Activated CD8-positive, alpha-beta memory T cell treated with anti-CD3 and anti-CD28 coated beads, Interleukin-2, amount 50 U/mL, for 24 hours (primary cell): ENCODE measurements around the gene GALNT12.

ENCODE experiments used
- DNase-seq: peaks from one replicate; pipeline ENCODE4 v3.0.0-alpha.2; 2020; ENCODE audit errors: extremely low read depth

The GALNT12 gene

DNA sequence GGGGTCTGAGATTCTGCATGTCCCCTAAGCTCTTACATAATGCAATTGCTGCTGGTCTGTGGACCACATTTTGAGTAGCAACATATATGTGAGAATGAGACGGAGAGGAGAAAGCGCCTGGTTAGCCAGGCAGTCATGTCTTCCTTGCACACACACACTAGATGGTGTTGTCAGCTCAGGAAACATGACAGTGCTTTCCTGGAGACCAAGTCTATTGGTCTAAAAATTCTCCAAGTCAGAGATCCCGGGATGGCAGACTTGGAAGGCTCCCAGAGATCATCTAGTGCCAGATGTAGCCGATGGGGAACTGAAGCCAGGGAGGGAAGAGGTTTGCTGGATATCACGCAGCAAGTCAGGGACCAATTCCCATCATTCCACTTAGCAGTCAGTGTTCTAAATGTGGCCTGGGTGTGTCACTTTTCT is 53.4 kb downstream of the GALNT12 start:
- no peak for DNase-seq

DNA sequence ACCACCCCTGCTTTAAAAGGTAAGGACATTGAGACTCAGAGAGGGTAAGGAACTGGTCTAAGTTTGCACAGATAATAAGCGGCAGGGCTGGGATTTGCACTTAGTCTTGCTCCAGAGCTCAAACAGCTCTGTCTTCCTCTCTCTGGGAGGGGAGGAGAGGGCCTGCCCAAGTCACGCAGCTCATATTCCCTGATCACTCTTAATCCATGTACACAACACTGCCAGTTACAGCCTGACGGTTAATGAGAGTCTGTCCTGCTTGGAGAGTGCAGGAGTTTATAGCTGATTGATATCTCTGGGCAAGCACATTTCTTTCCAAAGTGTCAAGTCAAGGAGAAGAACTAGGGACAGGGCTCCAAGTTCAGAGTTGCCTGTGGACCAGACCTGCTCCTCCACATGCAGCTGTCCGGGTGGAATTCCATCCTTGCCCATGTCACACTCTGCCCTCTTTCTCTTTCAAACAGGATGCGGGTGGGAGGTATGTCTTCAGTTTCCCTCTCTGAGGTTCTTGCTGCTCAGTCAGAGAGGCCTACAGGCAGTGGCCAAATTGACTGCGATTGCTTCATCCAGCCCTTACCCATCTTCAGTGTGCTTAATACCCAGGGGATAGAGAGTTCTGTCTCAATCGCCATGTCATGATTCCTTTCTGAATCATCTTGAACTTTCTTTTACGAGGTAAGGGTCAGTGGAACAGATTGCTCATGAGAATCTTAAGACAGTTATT is 54.5 kb downstream of the GALNT12 start:
- no peak for DNase-seq

DNA sequence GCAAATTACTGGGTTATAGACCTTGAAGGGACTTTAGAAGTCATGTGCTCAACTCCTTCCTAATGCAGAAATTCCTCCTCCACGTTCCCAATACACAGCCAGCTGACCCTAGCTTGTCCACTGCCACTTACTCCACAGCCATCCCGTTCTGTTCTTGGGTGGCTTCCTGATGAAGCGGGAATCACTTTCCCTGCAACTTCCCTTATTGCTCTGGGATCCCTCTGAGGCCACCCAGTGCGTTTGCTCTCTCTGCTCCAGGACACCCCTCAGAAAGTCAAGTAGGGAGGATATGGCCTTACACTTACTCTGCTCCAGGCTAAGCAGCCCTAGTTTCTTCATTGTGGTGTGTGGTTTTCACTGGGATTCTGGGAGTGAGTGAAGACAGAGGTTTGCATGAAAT is 55.5 kb downstream of the GALNT12 start:
- DNase-seq: no peak

DNA sequence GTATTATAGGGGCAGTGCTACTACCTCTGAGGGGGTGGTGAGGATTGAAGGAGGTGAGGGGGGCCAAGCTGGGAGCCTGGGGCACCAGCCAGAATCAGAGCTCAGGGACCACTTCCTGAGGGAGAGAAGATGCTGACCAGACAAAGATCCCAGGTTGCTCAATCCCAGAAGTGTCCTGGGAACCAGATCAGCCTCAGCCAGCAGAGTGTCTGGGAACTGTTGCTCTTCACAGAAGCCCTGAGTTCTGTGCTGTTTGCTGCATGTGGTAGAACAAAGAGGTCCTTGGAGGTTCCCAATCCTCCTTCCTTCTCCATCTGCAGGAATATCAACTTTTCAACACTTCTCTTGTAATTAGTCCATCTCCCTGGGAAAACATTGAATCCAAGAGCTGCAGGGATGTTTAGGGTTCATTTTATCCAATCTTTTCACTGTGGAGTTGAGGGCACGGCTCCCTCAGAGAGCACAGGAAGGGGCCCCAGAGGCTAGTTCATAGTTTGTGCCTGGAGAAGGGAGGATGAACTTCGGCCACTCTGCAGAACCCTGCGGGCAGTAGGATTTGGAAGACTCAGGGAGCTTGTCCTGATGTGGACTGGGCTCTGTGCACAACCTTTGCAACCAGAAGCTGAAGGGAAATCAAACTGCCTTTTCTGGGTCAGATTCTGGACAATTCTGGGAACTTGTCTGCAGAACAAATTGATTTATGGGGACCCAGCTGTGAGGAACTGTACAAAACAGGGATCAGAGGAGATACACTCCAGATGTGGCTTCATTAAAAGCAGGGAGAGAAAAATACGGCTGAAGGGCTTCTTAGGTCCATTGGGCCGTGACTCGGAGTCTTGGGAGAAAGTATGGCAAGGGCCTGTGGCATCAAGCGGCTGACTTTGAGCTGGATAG is 57.1 kb downstream of the GALNT12 start:
- no peak for DNase-seq

DNA sequence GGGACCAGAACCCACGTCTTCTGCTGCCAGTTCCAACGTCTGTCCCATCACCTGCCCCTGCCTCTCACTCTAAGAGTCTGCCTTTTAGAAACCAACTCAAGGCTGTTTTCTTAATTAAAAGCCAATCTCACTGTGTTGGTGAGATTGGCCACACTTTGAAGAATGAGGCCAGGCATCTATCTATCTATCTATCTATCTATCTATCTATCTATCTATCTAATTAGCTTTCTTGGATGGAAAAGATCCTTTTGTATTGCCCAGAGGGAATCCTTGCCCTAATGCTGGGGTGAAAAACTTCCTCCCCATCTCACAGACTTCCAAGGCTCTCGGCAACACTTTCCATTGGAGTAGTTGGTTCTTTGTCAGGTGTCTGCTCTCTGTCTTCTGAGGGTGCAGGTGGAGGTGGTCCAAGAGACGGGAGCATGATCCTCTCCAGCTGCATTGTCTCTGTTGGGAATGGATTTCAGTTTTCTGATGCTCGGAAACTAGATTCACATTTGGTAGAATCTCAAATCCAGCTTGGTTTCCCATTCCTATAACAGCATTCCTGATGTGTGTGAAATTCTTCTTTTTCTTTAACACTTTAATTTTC is 57.9 kb downstream of the GALNT12 start:
- no peak for DNase-seq

DNA sequence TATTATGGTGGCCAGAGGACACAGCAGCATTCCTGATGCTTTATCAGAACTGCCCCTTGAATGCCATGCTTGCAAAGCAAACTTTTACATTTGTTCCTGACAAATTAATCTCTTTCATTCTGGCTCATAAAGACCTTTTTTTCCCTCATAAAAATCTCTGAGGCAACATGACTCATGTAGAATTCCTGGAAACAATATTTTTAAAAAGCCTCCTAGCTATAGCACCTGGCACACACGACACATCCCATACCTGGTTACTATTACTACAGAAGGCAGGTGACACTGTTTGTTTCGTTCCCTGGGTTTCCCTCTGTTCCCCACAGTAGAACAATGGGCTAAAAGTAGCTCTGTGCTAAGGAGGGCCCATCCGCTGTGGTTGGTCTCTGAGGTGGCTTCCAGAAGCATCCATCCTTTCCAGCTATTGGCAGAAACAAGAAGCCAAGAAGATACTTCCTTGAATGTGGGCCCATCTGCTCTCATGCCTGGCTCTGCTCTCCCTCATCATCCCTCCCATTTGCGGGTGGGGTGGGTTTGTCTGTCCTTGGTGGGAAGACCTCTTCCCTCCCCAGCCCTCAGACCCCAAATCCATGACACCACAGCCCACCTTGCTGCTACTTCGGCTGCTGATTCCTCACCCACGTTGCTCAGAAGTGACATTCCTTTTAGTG is 59.1 kb downstream of the GALNT12 start:
- DNase-seq: no peak

DNA sequence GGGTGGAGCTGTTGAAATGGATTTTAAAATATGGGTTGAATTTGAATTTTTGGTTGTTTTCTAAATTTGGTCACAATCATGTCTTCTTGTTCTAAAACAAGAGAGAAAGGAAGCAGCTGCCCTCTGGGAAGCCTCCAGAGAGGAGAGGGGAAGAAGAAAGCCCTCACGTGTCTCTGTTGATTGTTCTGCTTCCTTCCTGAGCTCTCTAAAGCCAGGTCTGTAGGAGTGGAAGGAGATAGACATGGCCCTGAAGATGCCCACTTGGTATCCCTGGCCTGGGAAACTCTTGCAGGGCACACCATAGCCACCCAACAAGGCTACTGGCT is 59.6 kb downstream of the GALNT12 start:
- no peak for DNase-seq

DNA sequence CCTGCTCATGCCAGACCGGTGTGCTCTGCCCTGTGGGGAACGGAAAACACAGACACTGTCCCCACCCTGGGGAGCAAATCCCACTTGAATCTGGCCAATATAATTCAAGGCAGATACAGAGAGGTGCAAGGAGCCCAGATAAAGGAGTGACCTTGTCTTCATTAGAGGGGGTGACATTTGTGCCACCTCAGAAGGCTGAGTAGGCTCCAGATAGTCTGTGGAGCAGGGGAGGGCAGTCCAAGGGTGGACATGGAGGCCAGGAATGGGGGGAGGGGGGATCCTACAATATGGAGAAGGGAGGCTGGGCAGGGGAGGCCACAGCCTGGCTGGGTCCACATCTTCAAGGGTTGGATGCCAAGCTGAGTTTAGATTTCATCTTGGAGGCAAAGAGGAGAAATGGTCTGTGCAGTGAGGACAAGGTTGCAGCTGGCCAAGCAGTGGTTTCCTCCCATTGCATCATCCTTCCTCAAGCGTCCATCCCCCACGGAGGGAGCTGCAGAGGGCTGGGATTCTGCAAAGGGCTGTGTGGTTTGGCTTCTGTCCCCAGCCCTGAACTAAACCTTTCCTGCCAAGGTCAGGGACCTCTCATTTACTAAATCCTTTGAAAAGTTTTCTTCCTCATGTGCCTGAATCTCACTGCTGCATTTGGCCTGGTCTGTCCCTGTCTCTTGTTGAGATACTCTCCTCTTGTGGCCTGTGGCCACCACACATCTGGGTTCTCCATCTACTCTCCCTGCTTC is 60.1 kb downstream of the GALNT12 start:
- no peak for DNase-seq

DNA sequence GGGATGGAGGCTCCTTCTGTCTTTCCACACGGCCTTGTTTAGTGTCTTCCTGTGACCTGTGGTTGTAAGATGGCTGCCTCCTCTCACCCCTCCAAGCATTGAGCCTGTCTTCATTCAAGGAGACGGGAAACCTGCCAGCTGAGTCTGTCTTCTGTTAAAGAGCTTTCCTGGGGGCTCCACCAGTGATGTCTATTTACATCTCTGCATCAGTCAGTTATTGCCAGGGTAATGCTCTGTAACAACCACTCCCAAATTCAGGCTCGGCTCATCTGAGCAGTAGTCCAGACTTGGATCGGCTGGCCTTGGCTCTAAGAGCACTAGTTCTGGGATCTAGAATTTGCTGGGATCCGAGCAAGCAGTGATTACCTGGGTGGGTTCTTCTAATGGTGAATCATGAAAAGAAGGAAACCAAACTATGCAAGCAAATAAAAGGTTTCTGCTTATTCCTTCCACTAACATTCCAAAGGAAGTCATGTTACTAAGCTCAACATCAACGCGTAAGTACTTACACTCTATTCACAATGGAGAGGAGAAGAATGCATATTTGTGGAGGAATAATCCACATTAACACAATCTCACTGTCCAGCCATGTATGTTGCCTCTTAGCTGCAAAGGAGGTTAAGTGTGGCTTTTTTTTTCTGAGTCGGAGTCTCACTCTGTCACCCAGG is 61.7 kb downstream of the GALNT12 start:
- DNase-seq: no peak

DNA sequence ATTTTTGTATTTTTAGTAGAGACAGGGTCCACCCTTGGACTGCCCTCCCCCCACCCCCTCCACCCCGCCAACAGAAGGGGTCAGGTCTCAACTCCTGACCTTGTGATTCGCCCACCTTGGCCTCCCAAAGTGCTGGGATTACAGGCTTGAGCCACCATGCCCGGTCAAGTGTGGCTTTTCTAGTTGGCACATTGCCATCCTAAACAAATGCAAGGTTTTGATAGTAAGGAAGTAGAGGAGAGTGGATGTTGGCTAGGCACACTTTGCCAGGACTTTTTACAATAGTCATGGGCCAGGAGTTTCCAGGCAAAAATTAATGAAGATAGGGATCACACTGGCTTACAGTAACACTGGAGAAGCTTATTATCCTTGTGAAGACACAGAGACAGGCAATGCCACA is 62.4 kb downstream of the GALNT12 start:
- no peak for DNase-seq

DNA sequence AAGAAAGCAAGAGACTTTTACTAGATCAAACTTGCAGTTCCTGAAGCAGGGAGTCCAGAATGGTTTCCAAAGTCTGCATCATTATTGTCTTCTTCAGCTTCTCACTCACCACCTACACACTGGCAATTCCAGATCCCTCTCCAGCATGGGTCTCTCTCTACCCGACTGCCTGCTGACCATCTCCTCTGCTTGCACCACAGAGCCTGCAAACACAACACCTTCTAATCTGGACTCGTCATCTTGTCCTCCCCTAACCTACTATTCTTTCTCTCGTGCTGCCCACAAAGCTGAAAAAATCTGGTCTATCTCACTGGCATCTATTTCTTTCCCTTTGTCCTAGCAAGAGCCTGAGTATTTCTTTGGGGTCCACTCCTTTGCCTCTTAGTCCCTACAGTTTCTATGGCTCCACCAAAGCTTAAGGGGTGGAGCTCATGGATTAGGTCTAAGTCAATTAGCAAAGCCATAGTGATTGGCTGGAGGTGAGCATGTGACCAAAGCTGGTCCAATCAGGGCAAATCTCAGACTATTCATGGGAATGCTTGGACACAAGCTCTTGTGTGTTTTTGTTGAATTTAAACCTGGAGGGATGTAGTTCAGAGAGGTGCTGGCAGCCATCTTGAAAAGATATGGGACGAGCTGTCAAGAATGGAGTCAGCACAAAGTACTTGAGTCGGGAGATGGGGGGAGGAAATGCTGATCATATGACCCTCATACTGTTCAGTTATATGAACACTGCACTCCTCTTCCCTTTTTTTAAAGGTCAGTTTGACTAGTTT is 63.5 kb downstream of the GALNT12 start:
- DNase-seq: no peak

DNA sequence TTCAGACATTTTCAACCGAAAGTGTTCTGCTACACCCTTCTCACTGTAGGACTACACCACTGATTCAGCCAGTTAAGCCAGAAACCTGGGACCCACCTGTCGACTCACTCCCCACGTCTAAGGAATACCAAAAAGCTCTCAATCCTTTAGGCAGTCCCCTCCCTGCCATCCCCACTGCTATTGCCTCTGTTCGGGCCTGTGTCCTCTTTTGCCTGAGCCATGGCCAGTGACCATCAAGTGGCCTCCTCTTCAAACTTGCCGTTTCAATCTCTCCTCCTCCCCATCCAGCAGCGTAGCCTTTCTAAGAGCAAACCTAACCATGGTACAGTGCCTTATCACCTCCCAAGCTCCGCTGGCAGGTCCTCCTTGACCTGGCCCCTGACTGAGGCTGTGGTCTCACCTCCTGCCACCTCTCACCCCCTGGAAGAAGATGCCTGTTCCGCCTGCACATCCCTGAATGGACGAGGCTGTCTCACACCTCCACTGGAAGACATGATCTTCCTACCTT is 64.1 kb downstream of the GALNT12 start:
- no peak for DNase-seq

DNA sequence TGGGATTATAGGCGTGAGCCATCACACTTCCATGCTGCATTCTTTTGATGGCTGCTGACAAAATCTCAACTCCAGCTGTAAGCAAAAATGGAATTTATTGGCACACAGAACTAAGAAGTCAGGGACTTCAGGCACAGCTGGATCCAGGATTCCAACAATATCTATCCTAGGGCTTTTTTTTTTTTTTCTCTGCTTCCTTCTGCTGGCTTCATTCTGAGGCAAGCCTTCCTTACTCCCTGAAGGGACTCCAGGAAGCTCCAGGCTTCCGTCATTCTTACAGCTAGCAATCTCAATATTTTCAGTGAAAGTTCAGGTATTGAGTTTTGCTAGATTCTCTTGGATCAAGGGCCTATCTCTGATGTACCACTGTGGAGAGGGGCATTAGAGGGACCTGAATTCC is 66.1 kb downstream of the GALNT12 start:
- DNase-seq: no peak

DNA sequence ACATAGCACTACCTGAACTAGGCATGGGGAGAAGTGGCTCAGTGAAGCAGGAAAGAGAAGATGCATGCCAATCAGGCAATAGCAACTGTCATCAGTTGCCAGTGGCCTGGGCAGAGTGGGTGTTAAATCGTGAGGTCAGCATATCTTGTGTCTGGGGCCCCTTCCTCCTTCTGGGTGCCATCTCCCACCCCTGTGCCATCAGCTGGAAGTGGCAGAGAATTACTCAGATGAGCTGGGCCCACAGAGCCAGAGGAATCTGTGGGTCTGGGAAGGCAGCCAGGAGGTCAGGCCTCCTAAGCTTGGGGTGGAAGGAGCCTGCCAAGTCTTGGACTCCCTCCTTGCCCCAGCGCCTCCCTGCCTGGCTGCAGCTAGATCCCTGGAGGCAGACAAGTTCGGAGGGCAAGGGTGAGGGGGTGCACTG is 66.5 kb downstream of the GALNT12 start:
- DNase-seq: no peak

DNA sequence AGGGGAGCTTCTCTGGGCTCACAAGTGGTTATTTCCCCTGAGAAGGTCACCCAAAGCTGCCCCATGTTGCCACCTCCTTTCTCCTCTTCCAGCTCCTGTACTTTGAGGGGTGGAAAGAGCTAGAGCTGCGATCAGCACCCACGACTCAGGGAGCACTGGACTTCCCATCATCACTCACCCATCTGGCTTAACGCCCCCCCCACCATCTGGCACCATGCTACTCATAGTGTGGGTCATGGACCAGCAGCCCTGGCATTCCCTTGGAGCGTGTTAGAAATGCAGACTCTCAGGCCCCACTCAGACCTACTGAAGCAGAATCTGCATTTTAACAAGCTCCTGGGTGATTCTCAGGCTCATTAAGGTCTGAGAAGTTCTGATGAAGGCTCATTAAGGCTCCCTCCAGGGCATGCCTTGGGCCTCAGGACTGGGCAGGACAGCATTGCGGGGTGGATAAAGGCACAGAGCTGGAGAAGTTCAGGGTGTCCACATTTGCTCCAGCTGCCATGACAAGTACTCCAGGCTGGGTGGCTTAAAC is 67.3 kb downstream of the GALNT12 start:
- DNase-seq: no peak

DNA sequence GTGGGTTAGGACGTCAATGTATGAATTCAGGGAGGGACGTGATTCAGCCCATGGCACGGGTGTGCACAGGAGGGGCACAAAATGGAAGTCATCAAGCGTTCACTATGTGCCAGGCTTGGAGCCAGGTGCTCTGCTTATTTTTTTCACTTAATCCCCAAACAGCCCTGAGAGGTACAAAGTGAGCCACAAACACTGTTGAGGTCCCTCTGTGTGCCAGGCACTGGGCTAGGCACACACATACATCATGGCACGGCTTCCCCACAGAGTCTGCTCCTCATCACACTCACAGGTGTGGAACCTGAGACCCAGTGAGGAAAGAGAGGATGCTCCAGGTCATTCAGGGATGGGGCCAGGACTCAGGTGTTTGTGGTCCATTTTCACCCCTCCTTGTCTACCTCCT is 68.1 kb downstream of the GALNT12 start:
- no peak for DNase-seq

DNA sequence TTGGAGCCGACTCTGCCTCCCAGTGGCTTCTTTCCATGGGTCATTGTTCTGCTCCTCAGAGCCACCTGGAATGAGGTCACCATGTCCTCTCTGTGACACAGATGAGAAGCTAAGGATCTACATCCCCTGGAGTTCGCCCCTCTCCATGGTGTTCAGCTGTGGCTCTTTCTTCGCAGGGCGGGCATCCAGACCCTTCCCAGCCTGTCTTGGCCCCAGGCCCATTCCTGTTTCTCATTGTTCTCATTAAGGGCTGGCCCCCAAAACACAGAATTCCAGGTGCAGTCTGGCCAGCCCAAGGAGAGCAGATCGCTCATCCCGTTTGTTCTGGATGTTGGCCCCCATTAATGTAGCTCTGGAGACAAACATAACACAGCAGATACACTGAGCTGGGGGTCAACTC is 69.8 kb downstream of the GALNT12 start:
- DNase-seq: no peak

DNA sequence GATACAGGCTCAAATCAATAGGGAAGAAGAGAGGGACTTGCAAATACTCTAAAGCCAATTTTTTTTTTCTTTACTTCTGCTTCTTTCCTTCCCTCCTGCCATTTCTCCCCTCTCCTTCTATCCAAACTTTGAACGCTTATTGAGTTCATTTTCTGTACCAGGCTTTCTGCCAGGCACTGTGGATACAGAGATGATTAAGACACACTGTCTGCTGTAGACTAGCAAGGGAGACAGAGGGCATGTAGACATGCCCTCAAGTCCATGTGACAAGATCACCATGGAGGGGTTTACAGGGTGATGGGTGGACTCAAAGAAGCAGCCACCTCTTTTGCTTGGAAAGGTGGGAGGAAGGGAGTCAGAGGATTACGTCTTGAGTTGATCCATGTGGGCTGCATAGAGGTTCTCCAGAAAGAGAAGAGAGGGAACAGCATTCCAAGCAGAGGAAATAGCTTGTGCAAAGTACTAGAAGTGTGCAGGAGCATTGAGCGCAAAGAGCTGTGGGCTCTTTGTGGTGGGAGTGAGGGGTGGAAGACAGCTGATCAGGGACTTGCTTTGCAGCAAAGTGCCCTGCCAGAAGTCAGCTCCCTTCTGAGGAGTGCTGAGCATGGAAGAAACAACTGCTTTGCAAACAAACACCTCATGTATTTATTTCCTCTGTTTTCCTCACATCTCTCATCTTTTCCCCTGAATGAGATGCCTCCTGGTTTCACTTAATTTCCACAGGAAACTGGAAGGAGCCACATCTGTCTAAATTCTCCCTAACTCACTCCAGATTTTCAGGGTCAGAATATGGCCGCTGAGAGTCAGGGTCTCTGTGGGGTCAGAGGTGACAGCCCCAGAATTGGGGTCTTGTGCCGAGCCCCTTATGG is 71.9 kb downstream of the GALNT12 start:
- DNase-seq: no peak

DNA sequence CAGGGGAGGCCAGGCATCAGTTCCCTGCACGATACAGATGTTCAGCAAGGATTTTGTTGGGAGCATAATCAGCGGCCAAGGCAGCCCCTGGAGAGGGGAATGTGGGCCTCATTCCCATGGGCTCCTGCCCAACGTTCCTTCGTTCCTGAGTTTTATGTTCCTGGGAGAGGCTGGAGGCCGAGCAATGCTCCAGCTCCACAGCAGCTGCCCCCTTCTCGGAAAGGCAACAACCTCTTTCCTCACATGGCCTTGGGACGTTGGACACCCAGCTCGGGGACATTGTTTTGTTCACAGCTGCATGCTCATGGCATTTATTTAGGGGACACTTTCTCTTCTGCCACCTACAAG is 72.5 kb downstream of the GALNT12 start:
- DNase-seq: no peak
